IPS-18c (cell line): Measurements from ENCODE around the gene CHSY3.

ENCODE experiments used
- H3K4me3 ChIP-seq: 2 replicates; pipeline ENCODE4 v1.7.0; 2013; ENCODE audit warnings: low read depth, mild to moderate bottlenecking, low read length, moderate library complexity; ENCODE audit not compliant: insufficient read depth
- H3K9me3 ChIP-seq: one replicate; pipeline ENCODE4 v1.6.1; 2013; ENCODE audit warnings: mild to moderate bottlenecking, low read length, moderate library complexity; ENCODE audit not compliant: control insufficient read depth, insufficient read depth

The CHSY3 gene

GRCh38 chr5:129996896-129997295 is 92.6 kb downstream of the CHSY3 start:
- no peaks in the 10 kb centered on the region for H3K9me3 ChIP-seq

GRCh38 chr5:130000460-130000859 is 96.2 kb downstream of the CHSY3 start:
- Histone ChIP-seq H3K4me3 (no peak overlapping the region), H3K9me3 (no peaks in the 10 kb centered on the region)

More at GRCh38 chr5:129996896-129997295, 92.6 kb downstream of the CHSY3 start:
- H3K4me3 ChIP-seq: no peak overlapping the region

DNA sequence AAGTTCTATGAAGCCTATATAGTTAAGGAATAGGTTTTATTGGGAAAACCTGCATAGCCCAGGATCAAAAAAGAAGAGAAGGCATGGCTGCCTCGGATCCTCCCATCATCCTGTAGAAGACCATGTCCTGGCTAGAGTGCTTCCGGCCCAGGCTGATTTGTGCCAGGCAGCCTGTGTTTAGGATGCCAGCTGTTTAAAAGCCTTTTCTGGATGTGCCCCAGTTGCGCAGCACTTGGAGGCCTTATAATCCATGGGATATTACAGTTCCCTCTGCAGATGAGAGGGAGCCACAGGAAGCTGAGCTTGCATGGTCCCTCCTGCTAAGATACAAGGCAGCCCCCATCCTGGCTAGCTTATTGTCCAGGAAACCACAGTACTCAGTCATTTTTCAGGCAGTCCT is 97.9 kb downstream of the CHSY3 start:
- no peaks in the 10 kb centered on the region for H3K9me3 ChIP-seq
- no peak overlapping the region for H3K4me3 ChIP-seq

DNA sequence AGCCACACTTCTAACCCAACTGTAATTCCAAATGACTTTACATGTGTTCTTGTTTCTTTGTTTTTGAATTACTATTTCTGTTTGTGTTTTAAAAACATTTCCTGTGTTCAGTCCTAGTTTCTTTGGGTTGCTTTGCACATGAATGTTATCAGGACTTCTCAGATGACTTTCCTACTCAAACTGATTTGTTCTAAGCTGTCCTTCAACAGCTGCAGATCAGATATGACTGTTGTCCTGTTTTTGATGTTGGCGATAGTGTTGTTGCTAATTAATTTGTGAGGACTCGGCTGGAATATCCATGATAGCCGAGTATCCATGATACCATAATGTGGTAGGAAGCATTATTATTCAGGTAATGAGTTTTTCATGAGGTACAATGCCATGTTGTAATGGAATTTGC is 98.6 kb downstream of the CHSY3 start:
- no peaks in the 10 kb centered on the region for H3K9me3 ChIP-seq

GRCh38 chr5:130011986-130012385 is 107.7 kb downstream of the CHSY3 start:
- no peak overlapping the region for H3K4me3 ChIP-seq
- peaks cover 3% of the 10 kb centered on the region for H3K9me3 ChIP-seq

More for the DNA sequence above, 98.6 kb downstream of the CHSY3 start:
- H3K4me3 ChIP-seq: no peak overlapping the region

- Histone ChIP-seq H3K9me3 (peaks cover 3% of the 10 kb centered on the region), H3K4me3 (no peak overlapping the region)
These were observed 112.9 kb downstream of the CHSY3 start for GRCh38 chr5:130017173-130017572.

- no peak overlapping the region for H3K4me3 ChIP-seq
- H3K9me3 ChIP-seq: no peaks in the 10 kb centered on the region
These were observed 114.4 kb downstream of the CHSY3 start for GRCh38 chr5:130018641-130019040.

GRCh38 chr5:130021000-130021399 is 116.7 kb downstream of the CHSY3 start:
- no peaks in the 10 kb centered on the region for H3K9me3 ChIP-seq
- H3K4me3 ChIP-seq: no peak overlapping the region

GRCh38 chr5:130021876-130022275 is 117.6 kb downstream of the CHSY3 start:
- Histone ChIP-seq H3K4me3 (no peak overlapping the region), H3K9me3 (no peaks in the 10 kb centered on the region)

DNA sequence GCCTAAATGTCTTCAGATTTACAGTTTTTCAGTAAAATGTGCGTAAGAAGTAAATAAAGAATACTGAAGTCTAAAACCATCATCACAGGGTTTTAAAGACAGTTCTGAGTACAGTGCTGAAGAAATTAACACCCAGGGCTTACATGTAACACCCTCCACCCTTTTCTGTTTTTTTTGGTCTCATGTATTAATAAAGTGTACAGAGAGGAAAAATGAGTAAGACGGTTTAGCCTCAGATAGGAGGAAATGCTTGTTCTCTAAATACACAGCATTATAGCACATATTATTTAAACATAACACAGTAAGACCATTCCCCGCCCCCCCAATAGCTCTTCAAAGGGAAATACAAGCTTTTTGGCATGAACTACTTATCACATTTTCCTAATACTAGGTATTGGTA is 119.3 kb downstream of the CHSY3 start:
- H3K9me3 ChIP-seq: no peaks in the 10 kb centered on the region
- H3K4me3 ChIP-seq: no peak overlapping the region

DNA sequence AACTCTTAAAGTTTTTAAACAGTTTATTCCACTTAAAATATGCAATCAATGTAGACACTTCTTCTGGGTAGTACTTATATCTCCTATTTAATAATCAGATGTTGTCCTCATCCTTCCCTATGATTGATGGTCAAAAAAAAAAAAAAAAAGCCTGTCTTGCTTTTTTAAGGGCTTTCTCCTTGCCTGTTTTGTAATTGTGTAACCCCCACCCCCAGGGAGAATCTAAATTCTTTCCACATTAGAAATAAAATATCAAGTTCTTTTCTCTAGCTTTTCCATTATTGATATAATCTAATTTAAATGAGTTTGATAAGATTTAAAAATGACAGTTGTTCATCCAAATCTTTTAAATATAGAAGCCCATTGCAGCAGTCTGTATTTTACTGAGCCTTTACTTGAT is 119.7 kb downstream of the CHSY3 start:
- no peak overlapping the region for H3K4me3 ChIP-seq
- H3K9me3 ChIP-seq: no peaks in the 10 kb centered on the region

GRCh38 chr5:130025511-130025910 is 121.2 kb downstream of the CHSY3 start:
- Histone ChIP-seq H3K4me3 (no peak overlapping the region), H3K9me3 (no peaks in the 10 kb centered on the region)

DNA sequence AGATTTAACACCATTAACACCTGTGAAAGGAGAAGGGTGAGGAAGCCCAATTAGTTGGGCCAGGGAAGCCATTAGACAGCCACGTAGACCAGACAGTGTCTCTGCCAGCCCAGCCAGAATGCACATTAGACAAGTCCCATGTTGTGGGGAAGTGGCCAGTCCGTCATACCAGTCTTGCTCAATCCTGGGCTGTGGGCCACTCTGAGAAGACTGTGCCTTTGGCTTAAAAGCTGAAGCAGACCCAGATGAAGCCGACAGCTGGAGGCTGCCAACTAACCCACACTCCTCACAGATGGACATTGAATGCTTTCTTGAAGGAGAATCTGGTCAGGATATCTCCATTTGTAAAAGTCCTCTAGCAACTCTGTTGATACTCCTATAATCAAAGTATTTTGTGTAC is 128.5 kb downstream of the CHSY3 start:
- H3K9me3 ChIP-seq: no peaks in the 10 kb centered on the region
- H3K4me3 ChIP-seq: no peak overlapping the region

DNA sequence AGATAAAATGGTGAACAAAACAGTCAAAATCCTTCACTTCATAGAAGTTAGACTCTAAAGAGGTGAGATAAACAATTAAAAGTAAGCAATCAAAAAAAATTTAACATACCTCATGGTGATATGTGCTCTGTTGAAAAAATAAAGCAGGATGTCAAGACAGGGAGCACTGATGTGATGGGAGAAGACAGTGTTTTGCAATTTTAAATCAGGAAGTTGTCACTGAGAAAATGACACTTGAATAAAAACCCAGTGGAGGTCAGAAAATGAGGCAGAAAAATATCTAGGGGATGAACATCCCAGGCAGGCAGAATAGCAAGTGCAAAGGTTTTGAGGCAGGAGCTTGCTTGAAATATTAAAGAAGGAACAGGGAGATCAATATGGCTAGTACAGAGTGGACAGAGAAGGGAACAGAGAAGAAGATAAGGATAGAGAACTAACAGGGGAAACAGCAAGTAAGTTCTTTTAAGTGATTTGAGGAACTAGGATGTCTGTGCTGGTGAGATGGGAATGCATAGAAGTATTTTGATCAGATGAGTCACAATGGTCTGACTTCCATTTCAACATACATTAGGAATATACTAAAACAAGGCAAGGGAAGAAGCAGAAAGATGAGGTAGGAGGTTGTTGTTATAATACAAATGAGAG is 130.4 kb downstream of the CHSY3 start:
- Histone ChIP-seq H3K9me3 (no peaks in the 10 kb centered on the region), H3K4me3 (no peak overlapping the region)

DNA sequence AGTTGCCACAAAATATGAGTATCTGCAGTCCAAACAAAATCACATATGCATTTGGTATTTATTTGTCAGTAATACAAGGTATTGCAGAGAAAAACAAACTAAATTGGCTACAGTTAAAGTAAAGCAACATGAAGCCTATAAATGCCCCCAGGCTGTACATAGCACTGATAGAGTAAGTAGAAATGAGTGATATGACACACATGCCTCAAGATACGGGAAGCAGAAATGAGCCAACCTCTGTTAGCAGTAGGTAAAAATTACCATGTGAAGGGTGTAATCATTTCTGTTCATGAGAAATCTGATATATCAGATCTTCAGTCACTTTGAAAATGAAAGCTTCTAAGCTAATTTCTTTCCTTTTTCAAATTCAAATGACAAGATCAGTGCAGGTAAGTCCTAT is 131.1 kb downstream of the CHSY3 start:
- Histone ChIP-seq H3K4me3 (no peak overlapping the region), H3K9me3 (no peaks in the 10 kb centered on the region)

GRCh38 chr5:130037905-130038304 is 133.6 kb downstream of the CHSY3 start:
- no peaks in the 10 kb centered on the region for H3K9me3 ChIP-seq
- H3K4me3 ChIP-seq: no peak overlapping the region

GRCh38 chr5:130043834-130044233 is 139.6 kb downstream of the CHSY3 start:
- Histone ChIP-seq H3K9me3 (no peaks in the 10 kb centered on the region), H3K4me3 (no peak overlapping the region)

DNA sequence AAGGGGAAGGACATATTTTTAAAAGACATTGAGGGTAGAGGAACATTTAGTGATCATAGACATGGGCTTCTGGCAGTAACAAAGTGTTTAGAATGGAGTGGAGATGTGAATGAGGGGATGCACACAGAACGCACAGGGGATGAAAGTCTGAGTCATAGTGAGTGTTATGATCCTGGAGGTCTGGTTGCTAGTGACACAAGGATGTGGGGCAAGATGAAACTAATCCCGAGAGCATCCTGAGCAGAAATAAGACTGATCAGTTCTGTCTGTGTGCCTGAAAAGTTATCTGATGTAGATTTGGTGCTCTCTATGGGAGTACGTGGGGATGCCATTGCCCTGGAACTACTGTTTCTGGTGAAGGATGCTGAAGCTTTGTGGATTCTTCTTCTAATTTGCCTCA is 141.1 kb downstream of the CHSY3 start:
- H3K4me3 ChIP-seq: no peak overlapping the region
- H3K9me3 ChIP-seq: no peaks in the 10 kb centered on the region

- no peaks in the 10 kb centered on the region for H3K9me3 ChIP-seq
These were observed 146.3 kb downstream of the CHSY3 start for GRCh38 chr5:130050585-130050984.

More at GRCh38 chr5:130050585-130050984, 146.3 kb downstream of the CHSY3 start:
- no peak overlapping the region for H3K4me3 ChIP-seq
